WTC11 (cell line): ENCODE results near the gene SIN3A. TPM values are rescaled to one million over a fixed set of nuclear protein-coding genes. Genes with fewer than 3 reads are reported as not detected.

Source experiments
- ATAC-seq: fragments of 200-7000 bp; cut with Tn5 transposase; 2 replicates; pipeline ENCODE4 v1.10.0; 2021; ENCODE audit warnings: mild to moderate bottlenecking, moderate library complexity
- CTCF ChIA-PET: fragments of 300-600 bp; sonication (Branson Sonifier 250); formaldehyde crosslinking; loops from one replicate; lab custom pipeline; 2021; ENCODE audit warnings: antibody characterized with exemption; lab: Charles Lee
- POLR2A ChIA-PET: fragments of 350-600 bp; sonication (Branson Sonifier 250); formaldehyde crosslinking; loops from one replicate; lab custom pipeline; 2021; ENCODE audit warnings: antibody characterized with exemption; lab: Charles Lee
- DNase-seq: peaks from one replicate; pipeline ENCODE4 v3.0.0; 2021; ENCODE audit warnings: low spot score
- H3K27ac Mint-ChIP-seq: 2 replicates; pipeline ENCODE4 v1.8.0; 2021; ENCODE audit warnings: mixed read lengths
- H3K27me3 Mint-ChIP-seq: 2 replicates; pipeline ENCODE4 v1.8.0; 2021; ENCODE audit warnings: low read depth, mild to moderate bottlenecking, moderate library complexity, mixed read lengths
- H3K36me3 Mint-ChIP-seq: 2 replicates; pipeline ENCODE4 v1.8.0; 2021; ENCODE audit warnings: mixed read lengths
- H3K4me1 Mint-ChIP-seq: 2 replicates; pipeline ENCODE4 v1.8.0; 2022; ENCODE audit warnings: mixed read lengths
- H3K4me3 Mint-ChIP-seq: 2 replicates; pipeline ENCODE4 v1.8.0; 2021; ENCODE audit warnings: mild to moderate bottlenecking, moderate library complexity, mixed read lengths
- H3K9me3 Mint-ChIP-seq: 2 replicates; pipeline ENCODE4 v1.8.0; 2021; ENCODE audit warnings: mixed read lengths
- EMX1 ChIP-seq: fragments of 250-450 bp; sonication (Bioruptor Pico); IDR thresholded peaks from 2 replicates; pipeline ENCODE4 v1.8.0; 2021; ENCODE audit warnings: mild to moderate bottlenecking
- ETV6 ChIP-seq: sonication (generic); formaldehyde crosslinking; IDR thresholded peaks from 2 replicates; pipeline ENCODE4 v1.8.1; 2022; ENCODE audit warnings: mild to moderate bottlenecking, missing genetic modification reagents
- FOXP1 ChIP-seq: sonication (generic); formaldehyde crosslinking; IDR thresholded peaks from 2 replicates; pipeline ENCODE4 v1.8.0; 2022; ENCODE audit warnings: missing genetic modification reagents, mild to moderate bottlenecking, moderate library complexity, borderline replicate concordance
- GABPB1 ChIP-seq: sonication (generic); formaldehyde crosslinking; IDR thresholded peaks from 2 replicates; pipeline ENCODE4 v1.8.1; 2023; ENCODE audit warnings: mild to moderate bottlenecking, missing genetic modification reagents
- JUN ChIP-seq: sonication (generic); formaldehyde crosslinking; IDR thresholded peaks from 2 replicates; pipeline ENCODE4 v1.8.0; 2023; ENCODE audit warnings: mild to moderate bottlenecking, missing genetic modification reagents
- RELA ChIP-seq: sonication (generic); formaldehyde crosslinking; IDR thresholded peaks from 2 replicates; pipeline ENCODE4 v1.8.1; 2022; ENCODE audit warnings: missing genetic modification reagents, mild to moderate bottlenecking, borderline replicate concordance
- ZNF263 ChIP-seq: sonication (generic); formaldehyde crosslinking; IDR thresholded peaks from 2 replicates; pipeline ENCODE4 v1.8.1; 2022; ENCODE audit warnings: low read depth, mild to moderate bottlenecking, moderate library complexity, missing genetic modification reagents
- ZNF396 ChIP-seq: fragments of 250-450 bp; sonication (Bioruptor Pico); IDR thresholded peaks from 2 replicates; pipeline ENCODE4 v1.8.0; 2021; ENCODE audit warnings: mild to moderate bottlenecking, moderate library complexity, borderline replicate concordance
- total RNA-seq: library from RNA; stranded (reverse); gene quantifications from 3 replicates; pipeline ENCODE4 v1.2.3, GENCODE V29; 2021
- TF ChIP-seq, protein P1 (sequence below): sonication (generic); formaldehyde crosslinking; IDR thresholded peaks from 2 replicates; pipeline ENCODE4 v1.8.1; 2023; ENCODE audit warnings: mild to moderate bottlenecking, missing genetic modification reagents
- TF ChIP-seq, protein P2 (sequence below): sonication (generic); formaldehyde crosslinking; IDR thresholded peaks from 2 replicates; pipeline ENCODE4 v1.8.1; 2022; ENCODE audit warnings: missing genetic modification reagents, borderline replicate concordance
- TF ChIP-seq, protein P3 (sequence below): sonication (generic); formaldehyde crosslinking; IDR thresholded peaks from 2 replicates; pipeline ENCODE4 v1.8.0; 2022; ENCODE audit warnings: mild to moderate bottlenecking, missing genetic modification reagents
- TF ChIP-seq, protein P4 (sequence below): sonication (generic); formaldehyde crosslinking; IDR thresholded peaks from 2 replicates; pipeline ENCODE4 v1.8.1; 2023; ENCODE audit warnings: mild to moderate bottlenecking, missing genetic modification reagents, moderate library complexity
- TF ChIP-seq, protein P5 (sequence below): fragments of 250-450 bp; sonication (Bioruptor Pico); IDR thresholded peaks from 2 replicates; pipeline ENCODE4 v2.1.2; 2022; ENCODE audit warnings: mild to moderate bottlenecking, moderate library complexity
- TF ChIP-seq, protein P6 (sequence below): fragments of 250-450 bp; sonication (Bioruptor Pico); IDR thresholded peaks from 2 replicates; pipeline ENCODE4 v1.9.0; 2021; ENCODE audit warnings: mild to moderate bottlenecking, borderline replicate concordance
- TF ChIP-seq, protein P7 (sequence below): sonication (generic); formaldehyde crosslinking; IDR thresholded peaks from 2 replicates; pipeline ENCODE4 v1.8.0; 2023; ENCODE audit warnings: missing genetic modification reagents, mild to moderate bottlenecking, borderline replicate concordance

SIN3A gene
- total RNA-seq, 1 experiment from 2014 or later, result 113 TPM

DNA sequence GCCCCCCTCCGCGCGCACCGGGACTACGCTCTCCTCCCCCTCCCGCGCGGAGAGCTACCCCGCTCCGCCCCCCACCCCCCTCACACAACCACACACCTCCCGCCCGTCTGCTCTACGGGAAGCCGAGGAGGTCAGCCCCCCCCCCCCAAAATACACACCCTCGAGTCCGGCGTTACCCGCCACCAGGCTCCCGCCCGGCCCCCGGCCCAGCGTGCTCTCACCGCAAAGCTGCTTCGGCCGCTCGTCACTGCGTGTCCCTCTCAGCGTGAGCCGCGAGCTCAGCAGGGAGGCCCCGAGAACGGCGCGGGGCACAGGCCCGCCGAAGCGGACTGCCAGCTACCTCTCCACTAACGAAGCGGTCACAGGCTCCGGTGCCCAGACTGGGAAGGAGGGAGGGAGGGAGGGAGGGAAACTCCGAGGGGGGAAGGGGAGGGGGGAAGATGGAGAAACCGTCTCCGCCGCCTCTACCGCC is 252 bp downstream of the SIN3A start (continued):
- TF ChIP-seq, protein P1, sequence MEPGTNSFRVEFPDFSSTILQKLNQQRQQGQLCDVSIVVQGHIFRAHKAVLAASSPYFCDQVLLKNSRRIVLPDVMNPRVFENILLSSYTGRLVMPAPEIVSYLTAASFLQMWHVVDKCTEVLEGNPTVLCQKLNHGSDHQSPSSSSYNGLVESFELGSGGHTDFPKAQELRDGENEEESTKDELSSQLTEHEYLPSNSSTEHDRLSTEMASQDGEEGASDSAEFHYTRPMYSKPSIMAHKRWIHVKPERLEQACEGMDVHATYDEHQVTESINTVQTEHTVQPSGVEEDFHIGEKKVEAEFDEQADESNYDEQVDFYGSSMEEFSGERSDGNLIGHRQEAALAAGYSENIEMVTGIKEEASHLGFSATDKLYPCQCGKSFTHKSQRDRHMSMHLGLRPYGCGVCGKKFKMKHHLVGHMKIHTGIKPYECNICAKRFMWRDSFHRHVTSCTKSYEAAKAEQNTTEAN, result no peak
- TF ChIP-seq, all 79 proteins: peak for 0

DNA sequence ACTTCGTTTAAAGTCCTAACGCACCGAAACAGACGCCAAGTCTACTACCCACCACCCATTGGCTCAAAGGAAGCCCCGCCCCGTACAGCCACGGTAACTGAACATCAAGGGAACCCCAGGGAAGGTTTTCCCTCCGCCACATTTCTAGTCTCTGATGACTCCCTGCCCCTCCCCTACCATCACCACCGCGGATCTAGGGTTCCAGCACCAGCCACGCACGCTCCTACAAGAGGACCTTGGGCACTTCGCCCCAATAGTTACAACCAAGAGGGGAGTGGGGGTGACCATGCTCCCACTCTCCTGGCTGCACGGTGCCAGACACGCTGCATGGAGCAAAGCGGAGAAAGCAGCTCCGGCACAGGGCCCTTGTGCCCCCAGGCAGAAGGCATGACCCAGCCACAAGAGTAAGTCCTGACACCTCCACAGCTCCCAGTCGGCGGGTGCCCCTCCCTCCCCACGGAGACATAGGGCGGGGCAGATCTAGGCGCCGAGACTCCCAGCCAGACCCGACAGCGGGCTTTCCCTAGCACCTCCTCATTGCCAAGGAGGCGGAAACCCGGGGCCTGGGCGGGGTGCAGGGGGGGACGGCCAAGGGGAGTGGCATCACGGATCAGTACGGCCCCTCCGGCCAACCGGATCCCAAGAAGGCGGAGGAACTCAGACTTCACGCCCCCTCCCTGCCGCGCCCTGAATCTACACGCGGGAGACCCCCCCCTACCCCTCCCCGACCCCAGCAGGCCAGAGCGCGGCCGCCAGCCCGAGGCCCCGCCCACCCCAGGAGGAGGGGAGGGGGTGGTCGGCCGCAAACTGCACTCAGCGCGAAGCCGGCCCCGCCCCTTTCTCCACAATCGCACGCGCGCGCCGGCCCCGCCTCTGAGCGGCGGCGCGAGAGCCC is 936 bp downstream of the SIN3A start:
- peaks cover 18% of the 10 kb centered on the region for H3K4me1 Mint-ChIP-seq
- DNase-seq (peak; percentile 99), ATAC-seq (peak; percentile 12)
- ChIA-PET CTCF (interaction anchor here (0.5 to 5.4 kb wide), 10 partner anchors 62 to 623 kb away, joined by 3 to 38 read pairs (median 4); partner anchors contain the start of genes IMP3, MAN2C1 and SNX33), POLR2A (interaction anchor here (0.6 to 6.0 kb wide), 7 partner anchors 14 to 393 kb away, joined by 3 to 76 read pairs (median 9); partner anchors contain the start of genes IMP3, MAN2C1, SNUPN and UBE2Q2)
- no peaks in the 10 kb centered on the region for H3K27me3 Mint-ChIP-seq
- peaks cover 3% of the 10 kb centered on the region; the same call in 1 of the 2 replicates for H3K36me3 Mint-ChIP-seq
- H3K4me3 Mint-ChIP-seq, result peak overlapping the region; percentile 95
- H3K9me3 Mint-ChIP-seq, result no peaks in the 10 kb centered on the region
- peak overlapping the region; percentile 97 for H3K27ac Mint-ChIP-seq
- TF ChIP-seq, protein P2, sequence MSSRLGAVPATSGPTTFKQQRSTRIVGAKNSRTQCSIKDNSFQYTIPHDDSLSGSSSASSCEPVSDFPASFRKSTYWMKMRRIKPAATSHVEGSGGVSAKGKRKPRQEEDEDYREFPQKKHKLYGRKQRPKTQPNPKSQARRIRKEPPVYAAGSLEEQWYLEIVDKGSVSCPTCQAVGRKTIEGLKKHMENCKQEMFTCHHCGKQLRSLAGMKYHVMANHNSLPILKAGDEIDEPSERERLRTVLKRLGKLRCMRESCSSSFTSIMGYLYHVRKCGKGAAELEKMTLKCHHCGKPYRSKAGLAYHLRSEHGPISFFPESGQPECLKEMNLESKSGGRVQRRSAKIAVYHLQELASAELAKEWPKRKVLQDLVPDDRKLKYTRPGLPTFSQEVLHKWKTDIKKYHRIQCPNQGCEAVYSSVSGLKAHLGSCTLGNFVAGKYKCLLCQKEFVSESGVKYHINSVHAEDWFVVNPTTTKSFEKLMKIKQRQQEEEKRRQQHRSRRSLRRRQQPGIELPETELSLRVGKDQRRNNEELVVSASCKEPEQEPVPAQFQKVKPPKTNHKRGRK, result no peak
- TF ChIP-seq ETV6 (CRISPR knock-in tag), result 0 out of 2 replicates have a peak, but pooled peaks have one; percentile 46
- TF ChIP-seq, protein P3, sequence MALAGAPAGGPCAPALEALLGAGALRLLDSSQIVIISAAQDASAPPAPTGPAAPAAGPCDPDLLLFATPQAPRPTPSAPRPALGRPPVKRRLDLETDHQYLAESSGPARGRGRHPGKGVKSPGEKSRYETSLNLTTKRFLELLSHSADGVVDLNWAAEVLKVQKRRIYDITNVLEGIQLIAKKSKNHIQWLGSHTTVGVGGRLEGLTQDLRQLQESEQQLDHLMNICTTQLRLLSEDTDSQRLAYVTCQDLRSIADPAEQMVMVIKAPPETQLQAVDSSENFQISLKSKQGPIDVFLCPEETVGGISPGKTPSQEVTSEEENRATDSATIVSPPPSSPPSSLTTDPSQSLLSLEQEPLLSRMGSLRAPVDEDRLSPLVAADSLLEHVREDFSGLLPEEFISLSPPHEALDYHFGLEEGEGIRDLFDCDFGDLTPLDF (CRISPR knock-in tag), result peak; percentile 47; the same call in 1 of the 2 replicates
- 0 out of 2 replicates have a peak, but pooled peaks have one; percentile 36 for TF ChIP-seq GABPB1 (CRISPR knock-in tag)
- no peak for TF ChIP-seq EMX1 (CRISPR knock-in tag)
- no peak for TF ChIP-seq ZNF396 (CRISPR knock-in tag)
- TF ChIP-seq, protein P4, sequence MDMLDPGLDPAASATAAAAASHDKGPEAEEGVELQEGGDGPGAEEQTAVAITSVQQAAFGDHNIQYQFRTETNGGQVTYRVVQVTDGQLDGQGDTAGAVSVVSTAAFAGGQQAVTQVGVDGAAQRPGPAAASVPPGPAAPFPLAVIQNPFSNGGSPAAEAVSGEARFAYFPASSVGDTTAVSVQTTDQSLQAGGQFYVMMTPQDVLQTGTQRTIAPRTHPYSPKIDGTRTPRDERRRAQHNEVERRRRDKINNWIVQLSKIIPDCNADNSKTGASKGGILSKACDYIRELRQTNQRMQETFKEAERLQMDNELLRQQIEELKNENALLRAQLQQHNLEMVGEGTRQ (CRISPR knock-in tag), result no peak
- TF ChIP-seq, protein P5, sequence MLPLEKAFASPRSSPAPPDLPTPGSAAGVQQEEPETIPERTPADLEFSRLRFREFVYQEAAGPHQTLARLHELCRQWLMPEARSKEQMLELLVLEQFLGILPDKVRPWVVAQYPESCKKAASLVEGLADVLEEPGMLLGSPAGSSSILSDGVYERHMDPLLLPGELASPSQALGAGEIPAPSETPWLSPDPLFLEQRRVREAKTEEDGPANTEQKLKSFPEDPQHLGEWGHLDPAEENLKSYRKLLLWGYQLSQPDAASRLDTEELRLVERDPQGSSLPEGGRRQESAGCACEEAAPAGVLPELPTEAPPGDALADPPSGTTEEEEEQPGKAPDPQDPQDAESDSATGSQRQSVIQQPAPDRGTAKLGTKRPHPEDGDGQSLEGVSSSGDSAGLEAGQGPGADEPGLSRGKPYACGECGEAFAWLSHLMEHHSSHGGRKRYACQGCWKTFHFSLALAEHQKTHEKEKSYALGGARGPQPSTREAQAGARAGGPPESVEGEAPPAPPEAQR, result no peak
- TF ChIP-seq, protein P6, sequence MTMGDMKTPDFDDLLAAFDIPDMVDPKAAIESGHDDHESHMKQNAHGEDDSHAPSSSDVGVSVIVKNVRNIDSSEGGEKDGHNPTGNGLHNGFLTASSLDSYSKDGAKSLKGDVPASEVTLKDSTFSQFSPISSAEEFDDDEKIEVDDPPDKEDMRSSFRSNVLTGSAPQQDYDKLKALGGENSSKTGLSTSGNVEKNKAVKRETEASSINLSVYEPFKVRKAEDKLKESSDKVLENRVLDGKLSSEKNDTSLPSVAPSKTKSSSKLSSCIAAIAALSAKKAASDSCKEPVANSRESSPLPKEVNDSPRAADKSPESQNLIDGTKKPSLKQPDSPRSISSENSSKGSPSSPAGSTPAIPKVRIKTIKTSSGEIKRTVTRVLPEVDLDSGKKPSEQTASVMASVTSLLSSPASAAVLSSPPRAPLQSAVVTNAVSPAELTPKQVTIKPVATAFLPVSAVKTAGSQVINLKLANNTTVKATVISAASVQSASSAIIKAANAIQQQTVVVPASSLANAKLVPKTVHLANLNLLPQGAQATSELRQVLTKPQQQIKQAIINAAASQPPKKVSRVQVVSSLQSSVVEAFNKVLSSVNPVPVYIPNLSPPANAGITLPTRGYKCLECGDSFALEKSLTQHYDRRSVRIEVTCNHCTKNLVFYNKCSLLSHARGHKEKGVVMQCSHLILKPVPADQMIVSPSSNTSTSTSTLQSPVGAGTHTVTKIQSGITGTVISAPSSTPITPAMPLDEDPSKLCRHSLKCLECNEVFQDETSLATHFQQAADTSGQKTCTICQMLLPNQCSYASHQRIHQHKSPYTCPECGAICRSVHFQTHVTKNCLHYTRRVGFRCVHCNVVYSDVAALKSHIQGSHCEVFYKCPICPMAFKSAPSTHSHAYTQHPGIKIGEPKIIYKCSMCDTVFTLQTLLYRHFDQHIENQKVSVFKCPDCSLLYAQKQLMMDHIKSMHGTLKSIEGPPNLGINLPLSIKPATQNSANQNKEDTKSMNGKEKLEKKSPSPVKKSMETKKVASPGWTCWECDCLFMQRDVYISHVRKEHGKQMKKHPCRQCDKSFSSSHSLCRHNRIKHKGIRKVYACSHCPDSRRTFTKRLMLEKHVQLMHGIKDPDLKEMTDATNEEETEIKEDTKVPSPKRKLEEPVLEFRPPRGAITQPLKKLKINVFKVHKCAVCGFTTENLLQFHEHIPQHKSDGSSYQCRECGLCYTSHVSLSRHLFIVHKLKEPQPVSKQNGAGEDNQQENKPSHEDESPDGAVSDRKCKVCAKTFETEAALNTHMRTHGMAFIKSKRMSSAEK (CRISPR knock-in tag), result no peak
- no peak for TF ChIP-seq RELA (CRISPR knock-in tag)
- TF ChIP-seq JUN (CRISPR knock-in tag), result no peak
- TF ChIP-seq, protein P1, result peak; percentile 61; the same call in 1 of the 2 replicates
- TF ChIP-seq, protein P7, sequence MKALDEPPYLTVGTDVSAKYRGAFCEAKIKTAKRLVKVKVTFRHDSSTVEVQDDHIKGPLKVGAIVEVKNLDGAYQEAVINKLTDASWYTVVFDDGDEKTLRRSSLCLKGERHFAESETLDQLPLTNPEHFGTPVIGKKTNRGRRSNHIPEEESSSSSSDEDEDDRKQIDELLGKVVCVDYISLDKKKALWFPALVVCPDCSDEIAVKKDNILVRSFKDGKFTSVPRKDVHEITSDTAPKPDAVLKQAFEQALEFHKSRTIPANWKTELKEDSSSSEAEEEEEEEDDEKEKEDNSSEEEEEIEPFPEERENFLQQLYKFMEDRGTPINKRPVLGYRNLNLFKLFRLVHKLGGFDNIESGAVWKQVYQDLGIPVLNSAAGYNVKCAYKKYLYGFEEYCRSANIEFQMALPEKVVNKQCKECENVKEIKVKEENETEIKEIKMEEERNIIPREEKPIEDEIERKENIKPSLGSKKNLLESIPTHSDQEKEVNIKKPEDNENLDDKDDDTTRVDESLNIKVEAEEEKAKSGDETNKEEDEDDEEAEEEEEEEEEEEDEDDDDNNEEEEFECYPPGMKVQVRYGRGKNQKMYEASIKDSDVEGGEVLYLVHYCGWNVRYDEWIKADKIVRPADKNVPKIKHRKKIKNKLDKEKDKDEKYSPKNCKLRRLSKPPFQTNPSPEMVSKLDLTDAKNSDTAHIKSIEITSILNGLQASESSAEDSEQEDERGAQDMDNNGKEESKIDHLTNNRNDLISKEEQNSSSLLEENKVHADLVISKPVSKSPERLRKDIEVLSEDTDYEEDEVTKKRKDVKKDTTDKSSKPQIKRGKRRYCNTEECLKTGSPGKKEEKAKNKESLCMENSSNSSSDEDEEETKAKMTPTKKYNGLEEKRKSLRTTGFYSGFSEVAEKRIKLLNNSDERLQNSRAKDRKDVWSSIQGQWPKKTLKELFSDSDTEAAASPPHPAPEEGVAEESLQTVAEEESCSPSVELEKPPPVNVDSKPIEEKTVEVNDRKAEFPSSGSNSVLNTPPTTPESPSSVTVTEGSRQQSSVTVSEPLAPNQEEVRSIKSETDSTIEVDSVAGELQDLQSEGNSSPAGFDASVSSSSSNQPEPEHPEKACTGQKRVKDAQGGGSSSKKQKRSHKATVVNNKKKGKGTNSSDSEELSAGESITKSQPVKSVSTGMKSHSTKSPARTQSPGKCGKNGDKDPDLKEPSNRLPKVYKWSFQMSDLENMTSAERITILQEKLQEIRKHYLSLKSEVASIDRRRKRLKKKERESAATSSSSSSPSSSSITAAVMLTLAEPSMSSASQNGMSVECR (CRISPR knock-in tag), result peak; percentile 58; the same call in 1 of the 2 replicates
- TF ChIP-seq ZNF263 (CRISPR knock-in tag), result no peak
- 0 out of 2 replicates have a peak, but pooled peaks have one; percentile 73 for TF ChIP-seq FOXP1 (CRISPR knock-in tag)
